SK-N-SH (cell line): Measurements from ENCODE around the gene VWA3A.

Experiments used
- CTCF ChIP-seq: fragments of 200-600 bp; sonication (generic); IDR thresholded peaks from 2 replicates; pipeline ENCODE4 v1.6.1; 2017; ENCODE audit warnings: antibody characterized with exemption, mild to moderate bottlenecking, moderate library complexity
- ELF1 ChIP-seq: IDR thresholded peaks from 2 replicates; pipeline ENCODE4 v1.4.0; 2012
- FOSL2 ChIP-seq: IDR thresholded peaks from 2 replicates; pipeline ENCODE4 v1.4.0; 2012; ENCODE audit warnings: low read depth, mild to moderate bottlenecking, moderate library complexity, borderline replicate concordance
- JUND ChIP-seq: IDR thresholded peaks from 2 replicates; pipeline ENCODE4 v1.4.0; 2012
- MAX ChIP-seq: IDR thresholded peaks from 2 replicates; pipeline ENCODE4 v1.4.0; 2012; ENCODE audit warnings: low read depth
- POLR2AphosphoS5 ChIP-seq: IDR thresholded peaks from 2 replicates; pipeline ENCODE4 v1.6.1; 2012; ENCODE audit warnings: low read depth, low read length
- RCOR1 ChIP-seq: fragments of 150-350 bp; IDR thresholded peaks from 2 replicates; pipeline ENCODE4 v1.6.1; 2017; ENCODE audit warnings: antibody characterized with exemption, low read length
- RFX5 ChIP-seq: IDR thresholded peaks from 2 replicates; pipeline ENCODE4 v1.6.1; 2012; ENCODE audit warnings: mild to moderate bottlenecking, improper control_type of control experiment, low read length
- SMC3 ChIP-seq: IDR thresholded peaks from 2 replicates; pipeline ENCODE4 v1.6.1; 2012; ENCODE audit warnings: low read depth, low read length, improper control_type of control experiment
- TCF12 ChIP-seq: IDR thresholded peaks from 2 replicates; pipeline ENCODE4 v1.4.0; 2012
- TEAD4 ChIP-seq: IDR thresholded peaks from 2 replicates; pipeline ENCODE4 v1.4.0; 2012; ENCODE audit warnings: mild to moderate bottlenecking, borderline replicate concordance; ENCODE audit not compliant: insufficient read depth
- USF2 ChIP-seq: fragments of 150-350 bp; IDR thresholded peaks from 2 replicates; pipeline ENCODE4 v1.6.1; 2017; ENCODE audit warnings: antibody characterized with exemption, low read length, low read depth, borderline replicate concordance
- YY1 ChIP-seq: IDR thresholded peaks from 2 replicates; pipeline ENCODE4 v1.4.0; 2012; ENCODE audit warnings: low read depth, mild to moderate bottlenecking

GRCh38 chr16:22171953-22172352 is 79.6 kb downstream of the VWA3A start:
- TF ChIP-seq FOSL2 (no peak), USF2 (no peak), YY1 (no peak), TCF12 (no peak), TEAD4 (no peak), MAX (no peak), POLR2AphosphoS5 (no peak), SMC3 (no peak), CTCF (no peak), ELF1 (no peak), RCOR1 (no peak), JUND (no peak), RFX5 (no peak)
